GM19025 (cell line): ENCODE measurements around the gene LBH.

Experiments
- ATAC-seq: cut with Tn5 transposase; IDR thresholded peaks from one replicate; pipeline ENCODE4 v1.9.1; 2021; ENCODE audit warnings: mild to moderate bottlenecking, low read depth, moderate library complexity; ENCODE audit not compliant: unreplicated experiment

LBH gene

GRCh38 chr2:30213907-30214463 is 17.3 kb upstream of the LBH start:
- ATAC-seq: no peak

GRCh38 chr2:30216157-30216556 is 15.2 kb upstream of the LBH start:
- ATAC-seq: no peak

DNA sequence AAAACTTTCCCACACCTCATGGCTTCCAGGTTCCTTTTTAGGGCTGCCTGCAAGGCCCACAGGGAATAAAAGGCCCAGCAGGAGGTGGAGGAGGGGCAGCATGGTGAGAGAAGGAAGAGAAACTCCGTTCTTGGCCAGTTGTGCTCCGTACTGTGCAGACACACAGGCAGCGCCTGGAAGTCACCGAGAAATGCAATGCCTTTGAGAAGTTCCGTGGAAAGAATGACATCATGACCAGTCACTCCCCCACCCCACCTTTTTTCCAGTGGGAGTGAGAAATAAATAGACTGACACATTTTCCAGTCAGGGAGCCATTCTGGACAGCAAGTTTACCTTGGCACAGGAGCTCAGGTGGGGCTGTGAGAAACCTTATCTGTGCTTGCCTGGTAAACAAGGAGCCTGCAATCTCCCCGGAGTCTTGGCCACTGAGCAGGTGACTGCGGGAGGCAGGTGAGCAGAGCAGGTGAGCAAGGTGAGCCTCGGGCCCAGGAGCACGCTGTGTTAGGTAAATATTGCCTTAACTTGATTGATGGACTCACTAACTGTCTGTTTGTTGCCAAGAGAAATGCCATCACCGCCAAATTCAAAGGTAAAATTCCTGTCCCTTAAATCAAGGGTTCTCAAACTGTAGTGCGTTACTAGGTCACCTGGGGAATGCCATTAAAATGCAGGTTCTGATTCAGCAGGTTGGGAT is 13.5 kb upstream of the LBH start:
- no peak for ATAC-seq

DNA sequence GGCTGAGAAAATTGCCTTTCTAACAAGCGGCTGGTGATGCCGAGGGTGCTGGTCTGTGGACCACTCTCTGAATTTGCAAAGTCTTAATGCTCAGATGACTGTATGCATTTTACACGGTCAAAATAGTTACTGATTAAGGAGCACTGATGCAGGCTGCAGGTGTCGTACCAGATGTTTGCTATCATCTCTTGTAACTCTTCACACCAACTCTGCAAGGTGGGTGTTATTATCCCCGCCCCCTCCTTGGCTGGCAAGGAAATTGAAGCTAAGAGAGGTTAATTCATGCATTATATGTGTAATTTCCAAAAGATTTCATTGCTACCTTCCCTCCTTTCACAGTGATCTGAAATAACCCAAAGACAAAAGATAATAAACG is 13.0 kb upstream of the LBH start:
- ATAC-seq: no peak

- no peak for ATAC-seq
Measured at GRCh38 chr2:30218814-30219213, 12.5 kb upstream of the LBH start.

- ATAC-seq: no peak
Measured at GRCh38 chr2:30219886-30220875, 11.2 kb upstream of the LBH start.

DNA sequence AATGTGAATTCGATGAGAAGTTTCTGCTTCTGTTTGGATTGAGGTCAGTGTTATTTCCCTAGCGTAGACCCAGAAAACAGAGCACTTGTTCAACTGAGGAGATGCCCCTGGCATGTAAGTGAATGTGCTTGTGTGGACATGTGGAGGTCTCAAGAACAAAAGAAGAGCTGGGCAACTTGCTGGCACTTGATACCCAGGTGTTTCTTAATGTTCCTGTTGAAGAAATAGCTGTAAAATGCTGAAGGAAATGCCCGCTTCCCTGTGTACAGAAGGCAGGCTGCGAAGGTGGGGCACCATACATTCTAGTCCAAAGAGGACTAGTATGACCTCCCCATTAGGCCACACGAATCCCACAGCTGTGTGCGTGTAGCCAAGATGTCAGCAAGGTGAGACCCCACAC is 9.8 kb upstream of the LBH start:
- no peak for ATAC-seq

DNA sequence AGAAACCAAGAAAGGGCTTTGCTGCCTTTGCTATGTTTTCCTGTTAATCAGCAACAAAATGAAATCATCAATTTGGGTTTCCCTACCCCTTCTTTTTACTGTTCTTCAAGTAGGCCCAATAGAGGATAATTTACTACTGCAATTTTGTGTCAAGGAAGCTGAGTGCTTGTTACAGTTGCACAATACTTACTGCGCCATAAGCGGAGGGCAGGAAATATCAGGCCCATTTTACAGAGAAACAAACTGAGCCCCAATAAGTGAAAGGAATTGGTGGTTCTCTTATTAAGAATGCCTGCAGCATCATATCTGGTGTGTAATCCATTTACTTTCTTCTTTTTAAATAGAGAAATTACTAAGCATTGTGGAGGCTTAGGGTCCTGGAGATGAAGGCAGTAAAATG is 9.3 kb upstream of the LBH start:
- no peak for ATAC-seq

DNA sequence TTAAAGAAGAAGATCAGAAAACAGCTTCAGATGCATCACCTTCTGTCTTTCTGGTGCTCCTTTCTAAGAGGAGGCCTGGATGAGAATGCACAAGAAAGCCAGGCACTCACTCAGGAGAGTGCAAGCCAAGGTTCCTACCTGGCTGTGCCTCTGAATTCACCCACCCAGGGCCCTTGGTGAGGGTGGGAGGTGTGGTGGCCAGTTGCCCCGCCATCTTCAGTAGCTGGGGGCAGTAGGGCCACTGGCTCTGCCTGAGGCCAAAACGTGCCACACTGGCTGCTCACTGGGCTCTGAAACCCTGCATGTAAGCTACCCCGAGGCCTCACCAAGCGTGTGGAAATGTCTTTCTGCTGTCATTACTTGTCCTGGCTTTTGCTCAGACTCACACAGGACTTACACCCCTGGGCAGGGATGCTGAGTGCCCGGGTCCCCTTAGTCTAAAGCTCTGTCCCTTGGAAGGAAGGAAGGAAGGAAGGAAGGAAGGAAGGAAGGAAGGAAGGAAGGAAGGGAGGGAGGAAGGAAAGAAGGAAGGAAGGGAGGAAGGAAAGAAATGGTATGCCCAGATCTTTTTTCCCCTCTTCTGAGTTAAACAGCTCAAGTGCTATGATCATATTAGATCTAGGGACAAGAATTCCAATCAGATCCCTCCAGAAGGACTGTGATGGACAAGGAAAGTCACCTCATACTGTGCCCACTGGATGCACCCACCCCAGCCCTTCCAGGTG is 8.5 kb upstream of the LBH start:
- ATAC-seq: no peak

- ATAC-seq: no peak
Measured at GRCh38 chr2:30223413-30223874, 7.9 kb upstream of the LBH start.

DNA sequence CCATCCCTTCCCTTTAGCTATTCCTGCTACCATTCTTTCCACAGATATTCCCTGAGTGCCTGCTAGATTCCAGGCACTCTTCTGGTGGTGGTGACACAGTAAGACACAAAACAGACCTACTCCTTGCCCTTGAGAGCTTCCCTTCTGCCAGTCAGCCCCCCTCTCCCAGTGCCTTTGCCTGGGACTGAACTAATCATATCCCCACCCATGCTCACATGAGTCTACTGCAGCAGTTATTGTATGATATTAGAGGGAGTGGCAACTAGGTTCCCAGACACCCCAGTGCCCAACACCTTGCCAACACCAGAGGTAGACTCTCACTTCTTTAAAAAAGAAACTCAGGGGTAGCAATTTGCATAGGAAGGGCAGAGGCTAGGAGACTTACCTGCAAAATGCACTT is 7.2 kb upstream of the LBH start:
- no peak for ATAC-seq

DNA sequence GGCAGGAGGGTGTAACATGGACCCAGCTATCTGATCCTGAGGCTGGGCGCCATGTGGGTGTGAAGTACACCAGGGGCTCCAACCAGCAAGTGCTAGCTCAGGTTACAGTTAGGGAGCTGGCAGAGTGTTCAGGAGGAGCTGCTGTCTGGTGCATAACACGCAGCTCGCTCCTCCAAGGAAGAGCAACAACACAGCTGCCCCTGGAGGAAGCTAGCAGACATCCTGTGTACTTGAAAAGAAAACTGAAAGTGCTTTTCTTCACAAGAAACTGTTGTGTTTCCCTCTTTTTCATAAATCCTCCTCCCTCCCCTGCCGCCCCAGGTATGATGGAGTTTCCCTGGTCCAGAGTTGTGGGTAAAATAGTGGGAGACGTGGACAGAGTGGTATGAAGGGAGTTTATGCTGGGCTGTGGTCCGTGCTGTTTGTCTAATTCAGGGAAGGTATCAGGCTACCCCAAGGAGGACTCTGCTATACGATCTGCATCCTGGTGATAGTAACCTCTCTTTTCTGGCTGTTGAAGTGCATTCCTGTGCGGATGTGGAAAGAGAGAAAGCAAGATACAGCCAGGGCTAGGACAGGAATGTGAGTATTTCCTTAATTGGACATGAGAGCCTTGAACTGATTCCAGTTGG is 6.1 kb upstream of the LBH start:
- ATAC-seq: peak; percentile 59

DNA sequence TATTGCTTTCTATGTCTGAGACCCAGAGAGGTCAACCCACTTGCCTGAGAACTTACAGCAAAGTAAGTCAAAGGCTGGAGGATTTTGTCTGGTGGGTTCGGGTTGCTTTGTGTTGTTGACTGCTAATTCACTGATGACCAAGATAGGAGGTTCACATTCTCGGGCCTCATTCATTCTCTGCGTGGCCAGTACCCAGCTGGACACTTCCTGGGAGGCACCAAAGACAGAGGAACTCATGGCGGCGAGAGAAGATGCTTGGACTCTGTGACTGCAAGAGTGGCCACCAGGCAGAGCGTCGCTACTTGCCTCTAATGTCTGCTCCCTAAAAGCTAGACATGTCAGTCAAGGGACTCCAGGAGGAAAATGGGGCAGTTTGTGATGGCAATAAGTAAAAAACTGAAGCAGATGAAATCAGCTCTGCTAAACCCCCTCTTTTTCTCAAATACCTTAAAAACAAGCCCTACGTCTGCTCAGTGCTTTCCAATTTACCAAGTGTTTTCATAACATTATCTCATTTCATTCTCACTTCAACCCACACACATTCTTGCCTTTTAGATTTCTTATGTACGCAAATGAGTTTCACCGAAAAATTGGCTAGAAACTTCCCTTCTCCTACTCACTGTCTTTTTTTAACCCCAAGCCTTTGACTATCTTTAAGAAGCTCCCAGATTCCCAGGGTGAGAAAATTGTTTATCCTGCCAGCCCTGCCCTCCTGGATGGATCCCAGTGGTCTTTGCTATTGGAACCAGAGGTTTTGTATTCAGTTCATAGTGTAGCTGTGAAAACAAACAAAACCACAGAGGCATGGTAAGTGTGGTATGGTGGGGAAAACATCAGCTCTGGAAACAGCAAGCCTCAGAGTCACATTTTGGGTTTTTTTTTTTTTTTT is 4.9 kb upstream of the LBH start:
- no peak for ATAC-seq

GRCh38 chr2:30229596-30229995 is 1.7 kb upstream of the LBH start:
- no peak for ATAC-seq

- no peak for ATAC-seq
Measured at GRCh38 chr2:30230497-30231211, 680 bp upstream of the LBH start.

- no peak for ATAC-seq
Measured at GRCh38 chr2:30231996-30232800, 864 bp downstream of the LBH start.

DNA sequence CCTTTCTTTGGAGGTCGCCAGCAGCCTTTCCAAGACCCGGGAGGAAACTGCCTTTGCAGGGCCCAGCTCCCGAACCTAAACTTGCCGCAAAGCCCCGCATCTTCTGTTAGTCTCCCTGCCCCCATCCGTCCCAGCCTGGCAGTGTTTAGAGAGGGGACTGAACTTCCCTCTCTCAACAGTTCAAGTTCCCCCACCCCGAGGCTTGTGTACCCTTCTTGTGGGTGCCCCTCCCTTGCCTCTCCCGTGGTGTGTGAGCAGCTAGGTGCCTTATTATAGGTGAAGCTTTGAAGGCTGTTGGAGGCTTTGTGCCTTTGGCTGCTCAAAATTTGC is 1.4 kb downstream of the LBH start:
- no peak for ATAC-seq
